ENCODE data around the gene ZRANB1.

ZRANB1 gene

GRCh38 chr10:125004571-125005311 lies 62.8 kb downstream of the ZRANB1 start:
- no peak for DNase-seq (ENCODE audit: low read depth in 2 of 3, low spot score in 2 of 3)

DNA sequence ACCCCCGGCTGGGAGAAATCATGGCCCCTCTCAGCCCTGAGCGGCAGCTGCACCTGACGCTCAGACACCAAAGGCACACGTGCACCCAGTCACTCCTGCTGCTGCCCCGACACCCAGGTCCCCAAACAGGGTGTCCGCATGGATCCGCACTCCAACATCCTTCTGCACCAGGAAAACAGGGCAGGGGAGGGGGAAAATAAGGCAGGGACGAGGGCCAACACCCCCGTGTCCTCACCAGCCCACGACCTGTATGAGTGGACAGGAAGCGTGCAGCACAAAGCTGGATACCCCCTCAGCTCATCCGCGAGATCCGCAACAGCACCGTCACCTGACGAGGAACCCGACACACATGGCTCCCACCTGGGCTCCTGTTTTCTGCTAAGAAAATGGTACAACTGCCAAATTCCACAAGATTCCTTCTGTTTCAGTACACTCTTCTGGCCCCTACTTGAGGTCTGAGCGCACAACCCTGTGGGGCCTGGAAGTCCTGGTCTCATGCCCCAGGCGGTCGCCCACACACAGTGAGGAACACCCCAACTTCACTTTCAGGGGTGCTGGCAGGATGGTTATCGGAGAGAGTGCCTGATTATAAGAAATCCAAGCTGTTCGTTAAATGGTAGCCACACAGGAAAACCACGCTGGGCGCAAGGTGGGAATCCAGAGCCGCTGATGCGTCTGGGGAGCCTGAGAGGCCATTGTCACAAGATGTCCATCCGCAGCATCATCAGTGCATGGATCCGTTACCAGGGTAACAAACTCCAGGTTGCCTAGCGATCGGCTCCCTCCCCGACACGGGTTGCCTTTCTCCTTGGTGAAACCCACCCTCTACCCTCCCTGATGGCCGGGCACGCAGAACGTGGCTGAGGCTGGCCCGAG lies 63.6 kb downstream of the ZRANB1 start:
- DNase-seq (ENCODE audit: low read depth in 2 of 3, low spot score in 2 of 3) = no peak

- DNase-seq (ENCODE audit: low read depth in 2 of 3, low spot score in 2 of 3) = no peak
Measured at GRCh38 chr10:125006188-125006680, 64.3 kb downstream of the ZRANB1 start.

DNA sequence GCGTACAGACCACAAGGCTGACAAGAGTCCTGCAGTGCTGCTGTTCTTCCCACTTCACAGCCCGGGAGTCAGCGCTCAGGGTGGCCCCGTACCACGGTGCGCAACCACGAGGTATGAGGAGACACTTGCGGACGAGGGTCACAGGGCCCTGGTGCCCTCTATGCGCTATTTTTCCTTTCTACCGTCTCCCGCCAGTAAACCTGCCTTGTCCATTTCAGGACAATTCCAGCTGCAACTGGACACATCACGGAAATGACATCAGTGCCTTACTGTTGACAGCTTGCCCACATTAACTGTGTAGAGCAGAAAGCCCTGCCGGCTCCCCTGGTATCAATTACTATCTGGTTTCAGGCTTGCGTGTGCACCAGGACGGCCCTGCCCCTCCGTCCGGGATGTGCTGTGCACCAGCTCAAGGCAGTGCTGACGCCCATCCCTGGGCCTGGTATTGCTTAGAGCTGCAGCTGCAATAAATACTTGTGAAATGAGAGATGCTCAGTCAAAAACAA lies 65.1 kb downstream of the ZRANB1 start:
- no peak for DNase-seq (ENCODE audit: low read depth in 2 of 3, low spot score in 2 of 3)

- DNase-seq (ENCODE audit: low read depth in 2 of 3, low spot score in 2 of 3) = no peak
Measured at GRCh38 chr10:125007436-125007835, 65.5 kb downstream of the ZRANB1 start.

DNA sequence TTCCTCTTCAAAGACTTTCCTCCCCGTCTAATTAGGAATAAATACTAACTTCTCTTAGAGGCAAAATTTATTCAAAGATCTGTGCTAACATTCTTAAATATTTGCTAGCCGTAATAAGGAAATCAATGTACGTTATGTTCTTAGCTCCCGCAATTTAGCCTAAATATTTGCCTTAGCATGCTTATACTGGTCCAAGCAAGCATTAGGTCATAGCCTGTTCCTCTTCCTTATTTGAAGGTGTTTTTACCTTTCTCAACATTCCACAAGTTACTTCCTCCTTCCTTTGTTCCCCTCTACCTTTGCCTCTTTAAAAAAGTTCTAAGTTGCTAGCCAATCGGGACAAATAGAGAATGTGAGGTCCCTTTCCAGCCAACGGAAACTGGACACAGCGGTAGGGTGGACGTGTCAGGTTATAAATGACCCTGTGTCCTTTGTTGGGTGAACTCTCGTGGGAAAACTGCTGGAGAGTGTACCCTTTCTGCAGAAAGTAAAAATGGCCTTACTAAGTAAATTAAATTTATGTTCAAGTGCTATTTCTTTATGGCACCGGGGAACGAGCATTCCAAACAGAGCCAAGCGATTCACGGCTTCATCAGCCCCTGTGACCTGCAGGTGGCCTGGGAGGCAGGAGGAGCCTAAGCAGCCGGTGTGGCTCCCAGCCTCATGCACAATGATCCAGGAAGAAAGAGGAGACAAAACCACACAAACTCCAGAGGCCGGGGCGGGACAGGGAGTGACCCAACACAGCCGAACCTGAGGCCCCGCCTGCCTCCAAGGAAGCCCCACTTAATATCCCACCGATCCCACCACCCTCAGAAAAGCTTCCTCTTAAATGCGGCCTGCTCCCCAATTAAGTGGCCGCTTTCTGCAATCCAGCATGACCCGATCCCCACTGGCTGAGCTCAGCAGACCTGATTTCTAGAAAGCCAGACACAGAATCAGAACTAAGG lies 67.0 kb downstream of the ZRANB1 start:
- no peak for DNase-seq (ENCODE audit: low read depth in 2 of 3, low spot score in 2 of 3)

GRCh38 chr10:125009661-125010161 lies 67.8 kb downstream of the ZRANB1 start:
- no peak for DNase-seq (ENCODE audit: low read depth in 2 of 3, low spot score in 2 of 3)

GRCh38 chr10:125010362-125010761 lies 68.4 kb downstream of the ZRANB1 start:
- no peak for DNase-seq (ENCODE audit: low read depth in 2 of 3, low spot score in 2 of 3)

- DNase-seq (ENCODE audit: low read depth in 2 of 3, low spot score in 2 of 3) = no peak
Measured at GRCh38 chr10:125011171-125011925, 69.4 kb downstream of the ZRANB1 start.

GRCh38 chr10:125011926-125012705 lies 70.2 kb downstream of the ZRANB1 start:
- DNase-seq (ENCODE audit: low read depth in 2 of 3, low spot score in 2 of 3) = no peak

DNA sequence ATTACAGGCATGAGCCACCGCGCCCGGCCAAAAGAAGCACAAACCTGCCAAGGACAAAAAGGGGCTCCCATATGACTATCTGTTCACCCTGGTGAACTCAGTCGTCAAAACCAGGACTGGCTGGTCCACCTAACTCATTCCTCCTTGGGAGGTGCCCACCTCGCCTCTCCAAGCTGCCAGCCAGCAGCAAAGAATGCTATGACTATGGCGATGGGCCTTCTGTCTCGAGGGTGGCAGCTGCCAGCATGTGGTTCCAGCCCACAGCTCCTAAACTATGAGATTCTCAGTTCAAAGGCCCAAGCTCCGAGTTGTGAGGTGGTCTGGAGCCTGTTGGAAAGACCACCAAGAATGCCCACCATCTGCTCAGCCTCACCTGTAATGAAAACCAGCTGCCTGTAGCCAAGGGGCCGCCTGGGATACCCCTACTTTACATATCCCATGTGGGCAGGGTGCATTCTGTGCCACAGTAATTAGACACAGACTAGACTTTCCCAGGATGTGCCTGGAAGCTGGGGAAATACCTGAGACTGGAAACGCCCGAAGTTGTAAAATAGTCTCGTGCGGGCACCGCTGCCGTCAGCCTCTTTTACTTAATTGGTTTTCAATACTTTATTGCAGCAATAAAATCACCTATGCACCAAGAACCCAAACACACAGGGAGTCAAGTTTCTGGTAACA lies 71.1 kb downstream of the ZRANB1 start:
- no peak for DNase-seq (ENCODE audit: low read depth in 2 of 3, low spot score in 2 of 3)

DNA sequence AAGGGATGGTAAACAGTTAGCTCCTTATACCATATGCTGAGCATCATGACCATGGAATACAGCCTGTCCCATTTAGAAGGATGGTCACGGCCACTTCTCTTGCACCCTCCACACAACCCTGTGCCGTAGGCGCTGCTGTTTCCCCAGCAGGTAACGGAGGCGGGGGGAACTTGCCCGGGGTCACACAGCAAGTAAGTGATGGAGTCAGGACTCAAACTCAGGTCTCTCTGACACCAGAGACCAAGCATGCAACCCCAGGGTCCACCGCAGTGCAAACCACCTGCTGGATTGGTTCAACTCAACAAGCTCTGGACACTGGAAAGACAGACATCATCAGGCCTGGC lies 71.6 kb downstream of the ZRANB1 start:
- no peak for DNase-seq (ENCODE audit: low read depth in 2 of 3, low spot score in 2 of 3)

DNA sequence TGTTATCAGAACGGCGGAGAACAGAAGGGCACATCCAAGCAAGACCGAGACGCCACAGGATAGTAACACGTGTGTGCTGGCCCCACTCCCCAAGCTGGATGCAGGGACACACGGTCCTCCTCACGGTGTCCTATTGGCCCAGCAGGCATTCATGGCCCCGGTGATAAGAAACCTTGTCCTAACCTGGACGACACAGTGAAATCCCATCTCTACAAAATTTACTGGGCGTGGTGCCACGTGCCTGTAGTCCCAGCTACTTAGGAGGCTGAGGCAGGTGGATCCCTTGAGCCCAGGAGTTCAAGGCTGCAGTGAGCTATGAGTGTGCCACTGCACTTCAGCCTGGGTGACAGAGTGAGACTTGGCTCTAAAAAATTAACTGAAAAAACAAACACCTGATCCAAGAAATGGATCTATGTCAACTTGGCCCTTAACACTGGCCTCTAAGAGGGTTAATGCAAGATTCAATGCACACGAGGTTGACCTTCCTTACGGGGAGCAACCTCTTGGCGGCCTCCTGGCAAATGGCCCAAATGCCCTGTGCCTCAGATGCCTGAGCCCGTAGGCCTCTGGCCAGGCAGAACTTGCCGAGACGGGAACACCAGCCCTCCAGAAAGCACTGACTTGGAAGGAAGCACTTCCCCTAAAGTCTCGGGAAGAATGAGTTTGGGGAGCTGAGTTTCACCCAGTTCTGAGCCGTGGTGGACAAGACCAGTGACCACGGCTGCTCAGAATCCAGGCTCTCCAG lies 72.3 kb downstream of the ZRANB1 start:
- DNase-seq (ENCODE audit: low read depth in 2 of 3, low spot score in 2 of 3) = no peak

- no peak for DNase-seq (ENCODE audit: low read depth in 2 of 3, low spot score in 2 of 3)
Measured at GRCh38 chr10:125014836-125015355, 73.0 kb downstream of the ZRANB1 start.

DNA sequence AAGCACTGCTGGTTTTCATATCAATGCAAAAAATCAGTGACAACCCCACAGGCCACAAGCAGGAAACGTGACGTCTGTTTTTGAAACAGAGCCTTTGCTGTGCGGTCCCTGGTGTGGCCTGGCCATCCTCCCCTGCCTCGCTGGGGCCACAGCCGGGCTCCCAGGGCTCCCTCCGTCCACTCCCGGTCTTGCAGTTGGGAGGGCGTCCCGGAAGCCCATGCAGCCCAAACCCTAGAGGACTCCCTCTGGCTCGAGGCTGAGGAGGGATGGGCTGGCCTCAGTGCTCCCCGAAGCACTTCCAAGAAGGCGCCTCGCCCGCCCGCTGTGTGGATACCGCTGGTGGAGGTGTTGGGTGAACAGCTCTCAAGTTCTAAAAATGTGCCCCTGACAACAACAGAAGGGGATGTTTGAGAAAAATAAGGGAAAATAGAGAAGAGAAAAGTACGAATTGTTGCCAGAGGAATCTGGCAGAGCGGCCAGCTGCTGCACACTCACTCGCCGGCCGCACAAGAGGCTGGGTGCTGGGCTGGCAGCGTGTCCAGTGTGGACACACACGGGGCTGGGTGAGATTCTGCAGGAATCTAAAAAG lies 73.5 kb downstream of the ZRANB1 start:
- peak in 1 of 3 experiments; percentile 6 for DNase-seq (ENCODE audit: low read depth in 2 of 3, low spot score in 2 of 3)

DNA sequence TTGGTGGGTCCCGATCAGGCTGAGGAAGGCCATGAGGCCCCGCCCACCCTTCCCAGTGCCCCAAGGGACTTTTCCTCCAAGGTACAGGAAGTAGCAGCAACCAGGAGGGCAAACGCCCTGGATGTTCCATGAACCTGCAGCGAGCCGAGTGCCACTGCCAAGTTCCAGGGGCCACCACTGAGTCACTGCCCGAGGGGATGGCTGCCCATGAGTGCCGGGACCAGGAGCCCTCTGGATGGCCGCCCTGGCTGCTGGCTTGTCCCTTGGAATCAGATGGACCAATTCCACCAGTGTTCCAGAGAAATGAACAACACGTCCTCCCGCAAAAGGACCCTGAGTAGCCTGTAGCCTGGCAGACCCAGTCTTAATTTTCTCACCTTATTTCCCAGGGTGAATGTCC lies 74.2 kb downstream of the ZRANB1 start:
- DNase-seq (ENCODE audit: low read depth in 2 of 3, low spot score in 2 of 3) = no peak

DNA sequence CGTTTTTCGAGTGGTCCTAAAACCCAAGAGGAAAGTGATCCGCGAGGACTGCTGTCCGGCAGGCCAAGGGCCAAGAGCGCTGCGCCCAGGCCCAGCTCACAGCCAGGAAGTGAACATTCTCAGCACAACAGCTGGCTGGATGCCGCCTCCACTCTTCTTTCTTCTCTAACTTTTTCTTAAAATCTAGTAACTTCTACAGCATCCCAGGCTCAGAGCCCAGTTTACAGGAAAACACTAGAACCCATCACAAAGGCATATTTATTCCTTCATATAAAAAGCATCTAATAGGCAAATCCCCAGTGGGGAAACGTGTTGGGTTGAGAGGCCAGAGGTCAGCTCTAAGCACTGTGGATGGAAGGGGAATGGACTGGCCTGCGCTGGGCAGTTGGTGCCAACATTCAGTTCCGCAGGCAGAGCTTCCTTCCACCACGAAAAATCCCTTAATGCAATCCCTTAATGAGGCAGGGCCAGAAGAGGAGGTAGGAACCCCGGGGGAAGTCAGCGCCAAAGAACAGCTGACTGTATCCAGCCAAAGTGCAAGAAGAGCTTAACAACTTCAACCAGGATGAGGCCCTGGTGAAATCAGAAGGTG lies 74.8 kb downstream of the ZRANB1 start:
- no peak for DNase-seq (ENCODE audit: low read depth in 2 of 3, low spot score in 2 of 3)
